ENCODE data around the gene REXO5.

The REXO5 gene

DNA sequence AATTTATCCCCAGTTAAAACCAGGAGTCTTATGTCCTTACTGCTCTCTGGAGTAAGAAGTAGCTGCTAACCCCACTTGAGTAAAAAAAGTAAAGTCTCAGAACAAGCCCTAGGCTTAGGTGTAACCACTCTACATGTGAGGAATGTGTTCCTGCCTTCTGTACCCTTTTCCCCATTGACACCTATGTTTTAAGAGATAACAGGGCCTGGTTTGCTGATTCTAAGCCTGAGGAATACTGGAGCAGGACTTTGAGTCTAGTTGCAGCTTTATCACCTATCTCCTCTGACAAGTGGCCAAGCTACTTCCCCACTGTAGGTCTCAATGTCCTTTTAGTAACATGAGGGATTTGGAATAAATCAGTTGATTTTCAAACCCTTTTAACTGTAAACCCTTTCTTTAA, 40.2 kb downstream of the REXO5 start:
- no peaks in the 10 kb centered on the region; the same call in 1 of the 2 replicates for H3K4me1 ChIP-seq

DNA sequence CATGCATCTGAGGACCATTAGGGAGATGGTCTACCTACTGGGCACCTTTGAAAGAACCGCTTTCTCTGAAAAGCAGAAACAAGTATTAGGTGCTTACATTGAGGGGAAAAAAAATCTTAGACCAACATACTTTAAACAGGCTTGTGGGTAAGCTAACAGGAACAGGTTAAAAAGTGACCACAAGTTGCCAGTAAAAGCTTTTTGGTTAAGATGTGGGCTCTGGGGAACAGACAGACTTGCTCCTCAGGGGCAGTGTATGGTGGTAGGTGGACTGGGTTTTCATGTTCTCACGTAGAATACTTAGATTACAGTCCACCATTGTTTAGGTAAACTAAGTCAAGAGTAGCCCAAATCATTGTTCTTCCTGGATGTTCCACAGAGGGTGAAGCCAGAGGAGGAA, 41.2 kb downstream of the REXO5 start:
- Histone ChIP-seq H3K9me3 (no peaks in the 10 kb centered on the region), H3K36me3 (peaks cover 8% of the 10 kb centered on the region), H3K4me1 (no peaks in the 10 kb centered on the region; the same call in 1 of the 2 replicates), H3K4me3 (ENCODE audit: low read depth, low read length) (no peak overlapping the region), H3K27me3 (no peaks in the 10 kb centered on the region)
- DNase-seq, result no peak
- TF ChIP-seq, protein P1, sequence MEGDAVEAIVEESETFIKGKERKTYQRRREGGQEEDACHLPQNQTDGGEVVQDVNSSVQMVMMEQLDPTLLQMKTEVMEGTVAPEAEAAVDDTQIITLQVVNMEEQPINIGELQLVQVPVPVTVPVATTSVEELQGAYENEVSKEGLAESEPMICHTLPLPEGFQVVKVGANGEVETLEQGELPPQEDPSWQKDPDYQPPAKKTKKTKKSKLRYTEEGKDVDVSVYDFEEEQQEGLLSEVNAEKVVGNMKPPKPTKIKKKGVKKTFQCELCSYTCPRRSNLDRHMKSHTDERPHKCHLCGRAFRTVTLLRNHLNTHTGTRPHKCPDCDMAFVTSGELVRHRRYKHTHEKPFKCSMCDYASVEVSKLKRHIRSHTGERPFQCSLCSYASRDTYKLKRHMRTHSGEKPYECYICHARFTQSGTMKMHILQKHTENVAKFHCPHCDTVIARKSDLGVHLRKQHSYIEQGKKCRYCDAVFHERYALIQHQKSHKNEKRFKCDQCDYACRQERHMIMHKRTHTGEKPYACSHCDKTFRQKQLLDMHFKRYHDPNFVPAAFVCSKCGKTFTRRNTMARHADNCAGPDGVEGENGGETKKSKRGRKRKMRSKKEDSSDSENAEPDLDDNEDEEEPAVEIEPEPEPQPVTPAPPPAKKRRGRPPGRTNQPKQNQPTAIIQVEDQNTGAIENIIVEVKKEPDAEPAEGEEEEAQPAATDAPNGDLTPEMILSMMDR (IDR thresholded peaks at IDR 0.05; ENCODE audit: low read depth, low read length), result no peak

More for the DNA sequence above, 40.2 kb downstream of the REXO5 start:
- Histone ChIP-seq H3K27me3 (no peaks in the 10 kb centered on the region), H3K36me3 (peaks cover 11% of the 10 kb centered on the region), H3K4me3 (ENCODE audit: low read depth, low read length) (no peak overlapping the region), H3K9me3 (no peaks in the 10 kb centered on the region)
- DNase-seq, result no peak
- TF ChIP-seq, protein P1 (IDR thresholded peaks at IDR 0.05; ENCODE audit: low read depth, low read length), result no peak

DNA sequence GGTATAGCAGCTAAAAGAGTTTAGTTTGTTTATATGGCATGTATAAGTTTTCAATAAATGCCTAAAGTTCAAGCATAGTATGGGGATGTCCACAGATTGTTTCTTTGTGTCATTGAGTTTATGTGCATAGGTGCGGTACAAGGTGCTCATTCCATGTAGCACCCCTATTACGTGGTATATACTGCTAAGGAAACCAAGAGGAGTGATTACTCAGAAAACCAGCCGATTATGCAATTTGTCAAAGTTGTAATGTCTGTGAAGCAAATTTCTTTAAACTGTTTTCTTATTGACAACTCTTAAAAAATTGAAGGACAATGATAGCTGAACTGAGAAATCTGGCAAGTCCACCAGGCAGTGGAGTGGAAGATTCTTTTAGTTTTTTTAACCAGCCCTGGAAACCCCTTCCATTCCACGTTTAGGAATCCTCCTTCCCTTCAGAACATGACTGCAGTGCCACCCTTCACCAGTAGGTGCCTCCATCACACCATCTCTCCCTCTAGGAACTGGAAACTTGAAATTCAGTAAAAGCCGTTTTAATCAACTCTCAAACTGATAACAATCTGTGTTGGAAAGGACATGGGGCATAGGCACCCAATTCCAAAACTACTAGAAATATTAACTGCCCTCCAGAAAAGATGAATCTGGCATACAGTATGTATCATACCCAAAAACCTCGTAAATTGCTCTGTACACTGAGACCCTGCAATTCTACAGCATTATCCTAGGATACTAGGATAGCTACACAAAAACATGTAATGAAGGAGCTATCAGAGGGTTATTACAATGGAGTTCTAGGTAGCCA, 43.5 kb downstream of the REXO5 start:
- H3K4me3 ChIP-seq (ENCODE audit: low read depth, low read length), result no peak overlapping the region
- DNase-seq, result peak; percentile 66
- no peaks in the 10 kb centered on the region for H3K27me3 ChIP-seq
- no peaks in the 10 kb centered on the region for H3K9me3 ChIP-seq
- TF ChIP-seq, protein P1 (IDR thresholded peaks at IDR 0.05; ENCODE audit: low read depth, low read length), result peak; percentile 100
- no peaks in the 10 kb centered on the region; the same call in 1 of the 2 replicates for H3K4me1 ChIP-seq
- H3K36me3 ChIP-seq, result no peaks in the 10 kb centered on the region; the same call in 1 of the 2 replicates

DNA sequence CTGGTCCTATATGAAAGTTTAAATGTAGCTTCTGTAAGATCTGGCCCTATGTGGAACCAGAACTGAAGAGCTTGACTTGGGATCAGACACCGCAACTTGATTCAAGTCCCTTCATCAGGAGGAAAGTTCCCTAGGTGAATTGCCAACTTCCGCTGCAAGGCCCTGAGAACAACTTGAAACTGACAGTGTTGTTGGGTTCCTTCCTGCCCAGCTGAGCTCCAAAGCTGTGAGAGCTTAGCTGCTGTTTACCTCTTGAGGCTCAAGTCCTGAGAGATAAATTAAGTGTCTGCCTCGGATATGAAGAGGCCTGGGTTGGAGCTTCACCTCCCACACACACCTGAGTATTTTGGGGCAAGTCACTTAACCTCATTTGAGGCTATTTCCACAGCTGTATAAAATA, 44.7 kb downstream of the REXO5 start:
- H3K36me3 ChIP-seq, result no peaks in the 10 kb centered on the region; the same call in 1 of the 2 replicates
- no peak for DNase-seq
- no peak overlapping the region for H3K4me3 ChIP-seq (ENCODE audit: low read depth, low read length)
- no peaks in the 10 kb centered on the region; the same call in 1 of the 2 replicates for H3K4me1 ChIP-seq
- TF ChIP-seq, protein P1 (IDR thresholded peaks at IDR 0.05; ENCODE audit: low read depth, low read length), result no peak
- no peaks in the 10 kb centered on the region for H3K27me3 ChIP-seq
- H3K9me3 ChIP-seq, result no peaks in the 10 kb centered on the region

DNA sequence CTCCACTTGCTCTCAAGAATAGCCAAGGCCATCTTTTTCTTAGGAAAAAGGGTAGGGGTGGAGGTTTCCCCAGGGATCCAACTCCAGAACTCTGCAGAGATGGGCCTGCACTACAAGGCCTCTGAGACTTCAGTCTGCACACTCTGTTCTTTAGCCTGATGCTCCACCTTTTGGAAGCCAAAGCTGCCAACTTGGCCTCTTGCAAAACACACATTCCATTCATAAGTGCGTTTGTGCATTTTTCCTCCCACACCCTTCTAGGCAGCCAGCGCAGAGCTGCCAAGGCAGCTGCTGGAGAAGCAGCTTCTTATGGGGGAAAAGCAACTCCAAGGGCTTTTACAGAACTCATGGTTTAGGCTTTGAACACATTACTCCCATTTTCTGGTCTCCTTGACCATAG, 45.3 kb downstream of the REXO5 start:
- Histone ChIP-seq H3K36me3 (no peaks in the 10 kb centered on the region; the same call in 1 of the 2 replicates), H3K4me1 (no peaks in the 10 kb centered on the region; the same call in 1 of the 2 replicates), H3K9me3 (no peaks in the 10 kb centered on the region), H3K4me3 (ENCODE audit: low read depth, low read length) (no peak overlapping the region), H3K27me3 (no peaks in the 10 kb centered on the region)
- TF ChIP-seq, protein P1 (IDR thresholded peaks at IDR 0.05; ENCODE audit: low read depth, low read length), result no peak
- no peak for DNase-seq

DNA sequence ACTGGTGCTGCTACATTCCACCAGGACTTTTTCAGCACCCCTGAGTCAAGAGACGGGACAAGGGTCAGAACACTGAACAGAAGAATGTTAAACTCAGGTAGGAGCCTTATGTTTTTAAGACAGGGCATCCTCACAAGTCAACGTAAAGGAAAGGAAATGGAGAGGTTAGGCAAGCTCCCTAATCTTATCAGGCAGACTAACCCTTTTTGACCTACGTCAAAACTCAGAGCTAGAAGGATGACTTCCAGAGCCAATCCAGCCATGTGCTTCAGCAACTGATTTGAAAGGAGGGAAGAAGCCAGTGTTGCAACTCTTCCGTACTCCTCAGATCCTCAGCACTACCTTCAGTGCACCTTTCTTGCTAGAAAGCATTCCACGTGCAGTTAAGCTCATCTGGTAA, 46.8 kb downstream of the REXO5 start:
- Histone ChIP-seq H3K4me1 (no peaks in the 10 kb centered on the region; the same call in 1 of the 2 replicates), H3K36me3 (no peaks in the 10 kb centered on the region), H3K9me3 (no peaks in the 10 kb centered on the region), H3K4me3 (ENCODE audit: low read depth, low read length) (no peak overlapping the region), H3K27me3 (no peaks in the 10 kb centered on the region)
- DNase-seq, result no peak
- TF ChIP-seq, protein P1 (IDR thresholded peaks at IDR 0.05; ENCODE audit: low read depth, low read length), result no peak
